HepG2 (cell line): ENCODE data around the gene HOXB5.

Experiments
- CTCF ChIP-seq: sonication (generic); formaldehyde crosslinking; IDR thresholded peaks from 2 replicates; pipeline ENCODE4 v1.5.0; 2020; ENCODE audit warnings: mild to moderate bottlenecking, missing genetic modification reagents, moderate library complexity
- IRF1 ChIP-seq: sonication (generic); formaldehyde crosslinking; IDR thresholded peaks from 2 replicates; pipeline ENCODE4 v1.4.0; 2020; ENCODE audit warnings: low read depth, mild to moderate bottlenecking, missing genetic modification reagents
- MEF2D ChIP-seq: sonication (generic); formaldehyde crosslinking; IDR thresholded peaks from 2 replicates; pipeline ENCODE4 v1.5.1; 2020; ENCODE audit warnings: mild to moderate bottlenecking, missing genetic modification reagents
- MNT ChIP-seq: fragments of 450-650 bp; IDR thresholded peaks from 2 replicates; pipeline ENCODE4 v1.6.1; 2016
- POLR2AphosphoS5 ChIP-seq: IDR thresholded peaks from 2 replicates; pipeline ENCODE4 v1.6.1; 2012; ENCODE audit warnings: low read depth, low read length
- REST ChIP-seq, 2 experiments: IDR thresholded peaks; 2 replicates each; pipeline ENCODE4 v1.6.1; 2011 to 2012; ENCODE audit warnings: low read length in 2 of 2, borderline replicate concordance in 1 of 2, low read depth in 1 of 2, mild to moderate bottlenecking in 1 of 2, moderate library complexity in 1 of 2
- SNAI1 ChIP-seq: sonication (generic); formaldehyde crosslinking; IDR thresholded peaks from 2 replicates; pipeline ENCODE4 v1.5.0; 2020; ENCODE audit warnings: mild to moderate bottlenecking, missing genetic modification reagents, borderline replicate concordance
- YY1 ChIP-seq: IDR thresholded peaks from 2 replicates; pipeline ENCODE4 v1.6.1; 2011; ENCODE audit warnings: low read length, low read depth, moderate library complexity, mild to moderate bottlenecking; ENCODE audit not compliant: insufficient read depth, insufficient replicate concordance
- ZBTB21 ChIP-seq: sonication (generic); formaldehyde crosslinking; IDR thresholded peaks from 2 replicates; pipeline ENCODE4 v1.4.0; 2020; ENCODE audit warnings: missing genetic modification reagents
- ZBTB7B ChIP-seq: sonication (generic); formaldehyde crosslinking; IDR thresholded peaks from 2 replicates; pipeline ENCODE4 v1.4.0; 2020; ENCODE audit warnings: missing genetic modification reagents
- ZNF10 ChIP-seq: sonication (generic); formaldehyde crosslinking; IDR thresholded peaks from 2 replicates; pipeline ENCODE4 v1.4.0; 2020; ENCODE audit warnings: mild to moderate bottlenecking, low read depth, missing genetic modification reagents, borderline replicate concordance
- ZNF224 ChIP-seq: sonication (generic); formaldehyde crosslinking; IDR thresholded peaks from 2 replicates; pipeline ENCODE4 v1.5.0; 2020; ENCODE audit warnings: mild to moderate bottlenecking, missing genetic modification reagents
- ZNF24 ChIP-seq: fragments of 450-650 bp; IDR thresholded peaks from 2 replicates; pipeline ENCODE4 v1.6.1; 2017; ENCODE audit warnings: antibody characterized with exemption, mild to moderate bottlenecking
- ZNF704 ChIP-seq: sonication (generic); formaldehyde crosslinking; IDR thresholded peaks from 2 replicates; pipeline ENCODE4 v1.8.1; 2023; ENCODE audit warnings: mild to moderate bottlenecking, inconsistent platforms, moderate library complexity, missing genetic modification reagents, borderline replicate concordance

GRCh38 chr17:48612854-48613691 lies 19.5 kb upstream of the HOXB5 start:
- TF ChIP-seq IRF1 (CRISPR knock-in tag) (no peak), CTCF (CRISPR knock-in tag) (no peak), POLR2AphosphoS5 (no peak), ZBTB7B (no peak), REST (IDR thresholded peaks at IDR 0.05; ENCODE audit: borderline replicate concordance in 1 of 2, low read depth in 1 of 2, low read length in 2 of 2) (no peak), ZNF10 (no peak), SNAI1 (CRISPR knock-in tag) (no peak), YY1 (no peak), ZNF704 (CRISPR knock-in tag) (no peak), ZNF224 (CRISPR knock-in tag) (no peak), ZBTB21 (no peak), ZNF24 (no peak), MEF2D (CRISPR knock-in tag) (no peak), MNT (no peak)
